GM12874 (cell line): ENCODE measurements around the gene TRDN.

Experiments
- CTCF ChIP-seq: IDR thresholded peaks from 2 replicates; pipeline ENCODE4 v1.5.1; 2011; ENCODE audit warnings: low read depth, mild to moderate bottlenecking, control low read depth, low read length, moderate library complexity; ENCODE audit not compliant: insufficient read depth

Gene TRDN

GRCh38 chr6:123641497-123641896, 4.7 kb upstream of the TRDN start:
- TF ChIP-seq CTCF = no peak

- TF ChIP-seq CTCF = no peak
These were observed 3.9 kb upstream of the TRDN start for GRCh38 chr6:123640567-123641187.

- no peak for TF ChIP-seq CTCF
These were observed 2.1 kb upstream of the TRDN start for GRCh38 chr6:123638865-123639264.

GRCh38 chr6:123636282-123636681, 468 bp downstream of the TRDN start:
- TF ChIP-seq CTCF = no peak

GRCh38 chr6:123635567-123635966, 1.2 kb downstream of the TRDN start:
- no peak for TF ChIP-seq CTCF

- no peak for TF ChIP-seq CTCF
These were observed 1.6 kb downstream of the TRDN start for GRCh38 chr6:123635144-123635543.

- no peak for TF ChIP-seq CTCF
These were observed 4.1 kb downstream of the TRDN start for GRCh38 chr6:123632641-123633040.
